ENCODE results near the gene KIAA0930.

Gene KIAA0930

DNA sequence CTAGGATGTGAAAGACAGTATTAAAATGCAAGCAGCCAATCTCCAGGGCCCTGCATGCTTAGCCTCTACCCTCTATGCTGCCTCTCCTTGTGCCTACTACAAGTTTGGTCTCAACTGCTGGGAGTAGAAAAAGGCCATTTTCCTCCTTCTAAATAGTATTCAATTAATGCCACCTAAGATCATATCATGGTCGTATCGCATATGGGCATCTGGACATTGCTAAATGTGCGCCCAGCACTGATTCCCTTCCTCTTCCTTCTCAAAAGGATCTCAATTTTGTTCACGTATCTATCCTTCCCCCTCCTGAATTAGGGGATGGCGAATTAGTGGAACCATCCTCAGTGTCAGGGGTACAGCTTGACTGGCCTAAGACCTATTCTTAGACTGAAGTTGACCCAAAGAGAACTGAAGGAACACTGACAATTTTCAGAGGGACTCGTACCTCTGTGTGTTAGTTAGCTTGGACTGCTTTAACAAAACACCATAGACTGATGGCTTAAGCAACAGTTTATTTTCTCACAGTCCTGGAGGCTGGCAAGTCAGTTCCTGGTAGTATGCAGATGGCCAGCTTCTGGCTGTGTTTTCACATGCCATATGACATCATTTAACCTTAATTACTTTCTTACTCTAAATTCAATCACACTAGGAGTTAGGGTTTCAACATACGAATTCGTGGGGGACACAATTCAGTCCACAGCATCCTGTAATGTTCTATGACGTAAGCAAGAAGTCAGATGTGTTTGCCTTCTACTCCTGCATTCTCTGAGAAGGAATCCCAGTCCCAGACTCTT, 85.4 kb downstream of the KIAA0930 start:
- TF ChIP-seq ZFX (IDR thresholded peaks at IDR 0.05; ENCODE audit: borderline replicate concordance) (no peak), CTCF (IDR thresholded peaks at IDR 0.05) (no peak)
- no peak overlapping the region for H3K27ac ChIP-seq

DNA sequence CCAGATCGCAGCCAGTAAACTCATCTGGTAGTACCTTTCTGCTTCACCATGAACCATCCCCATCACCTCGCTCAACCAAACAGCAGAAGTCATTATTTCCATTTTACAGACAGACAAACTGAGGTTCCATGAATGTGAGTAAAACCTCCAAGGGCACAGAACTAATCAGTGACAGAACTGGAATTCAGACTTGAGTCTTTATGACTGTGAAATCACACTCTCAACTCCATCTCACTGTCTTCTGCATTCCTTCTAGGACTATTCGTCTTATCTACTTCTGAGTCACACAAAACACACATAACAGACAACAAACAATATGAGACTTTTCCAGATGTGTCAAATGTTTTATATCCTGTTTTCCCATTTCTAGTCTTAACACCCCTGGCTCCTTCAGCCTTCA, 86.3 kb downstream of the KIAA0930 start:
- H3K27ac ChIP-seq: no peak overlapping the region

GRCh38 chr22:45151503-45151902, 89.2 kb downstream of the KIAA0930 start:
- TF ChIP-seq ZFX (IDR thresholded peaks at IDR 0.05; ENCODE audit: borderline replicate concordance): no peak
- TF ChIP-seq CTCF (IDR thresholded peaks at IDR 0.05): no peak
- no peak overlapping the region for H3K27ac ChIP-seq

More for the DNA sequence above, 86.3 kb downstream of the KIAA0930 start:
- TF ChIP-seq ZFX (IDR thresholded peaks at IDR 0.05; ENCODE audit: borderline replicate concordance) (no peak), CTCF (IDR thresholded peaks at IDR 0.05) (no peak)

- TF ChIP-seq ZFX (IDR thresholded peaks at IDR 0.05; ENCODE audit: borderline replicate concordance) (no peak), CTCF (IDR thresholded peaks at IDR 0.05) (no peak)
- H3K27ac ChIP-seq: no peak overlapping the region
Measured at GRCh38 chr22:45150139-45150538, 90.6 kb downstream of the KIAA0930 start.

GRCh38 chr22:45149671-45150070, 91.0 kb downstream of the KIAA0930 start:
- H3K27ac ChIP-seq: no peak overlapping the region
- TF ChIP-seq CTCF (IDR thresholded peaks at IDR 0.05) (no peak), ZFX (IDR thresholded peaks at IDR 0.05; ENCODE audit: borderline replicate concordance) (no peak)

DNA sequence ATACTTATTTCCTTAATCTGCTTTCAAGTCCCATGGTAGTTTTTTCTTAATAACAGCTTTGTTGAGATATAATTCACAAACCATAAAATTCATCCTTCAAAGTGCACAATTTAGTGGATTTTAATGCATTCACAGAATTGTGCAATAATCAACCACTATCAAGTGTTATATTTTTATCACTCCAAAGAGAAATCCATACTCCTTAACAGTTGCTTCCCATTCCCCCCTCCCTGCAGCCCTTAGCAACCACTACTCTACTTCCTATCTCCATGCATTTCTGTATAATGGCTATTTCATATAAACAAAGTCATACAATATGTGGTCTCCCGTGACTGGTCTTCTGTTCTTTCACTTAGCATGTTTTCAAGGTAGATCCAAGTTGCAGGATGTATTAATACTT, 95.8 kb downstream of the KIAA0930 start:
- no peak for TF ChIP-seq CTCF (IDR thresholded peaks at IDR 0.05)
- no peak for TF ChIP-seq ZFX (IDR thresholded peaks at IDR 0.05; ENCODE audit: borderline replicate concordance)
- no peak overlapping the region for H3K27ac ChIP-seq

DNA sequence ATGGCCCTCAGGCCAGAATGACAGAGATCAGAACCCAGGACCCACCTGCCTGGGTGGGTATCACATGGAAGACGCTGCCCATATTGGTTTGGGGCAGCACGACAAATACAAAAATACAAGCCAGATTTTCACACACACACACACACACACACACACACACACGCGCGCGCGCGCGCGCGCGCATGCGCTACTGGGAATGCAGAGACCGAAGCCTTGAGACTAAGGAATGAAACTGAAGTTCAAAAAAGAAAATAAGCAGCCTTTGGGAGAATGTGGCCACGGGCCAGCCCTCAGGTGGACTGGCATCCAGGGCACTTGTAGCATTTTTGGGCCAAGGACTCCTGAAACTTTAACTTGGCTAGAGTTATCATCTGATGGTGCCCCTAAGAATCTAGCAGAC, 98.3 kb downstream of the KIAA0930 start:
- TF ChIP-seq ZFX (IDR thresholded peaks at IDR 0.05; ENCODE audit: borderline replicate concordance) (no peak), CTCF (IDR thresholded peaks at IDR 0.05) (no peak)
- no peak overlapping the region for H3K27ac ChIP-seq
